Middle frontal gyrus (tissue), 1 donor: Measurements from ENCODE around the gene DNMT3L.
"Not testable (repeated sequence)": the region's sequence is repeated elsewhere in the genome, so short reads cannot be mapped to it uniquely, and the experiment has no call there.

Source experiments
- DNase-seq: peaks from one replicate; pipeline ENCODE4 v3.0.0-alpha.2; 2015; ENCODE audit warnings: low spot score; ENCODE audit errors: extremely low spot score

The DNMT3L gene

GRCh38 chr21:44249204-44250037 is 12.3 kb downstream of the DNMT3L start:
- DNase-seq: not testable (repeated sequence)

GRCh38 chr21:44247904-44248303 is 13.8 kb downstream of the DNMT3L start:
- DNase-seq: not testable (repeated sequence)

- not testable (repeated sequence) for DNase-seq
Observed at GRCh38 chr21:44243980-44244379, 17.7 kb downstream of the DNMT3L start.

GRCh38 chr21:44241281-44241680 is 20.4 kb downstream of the DNMT3L start:
- DNase-seq: not testable (repeated sequence)

GRCh38 chr21:44240842-44241241 is 20.9 kb downstream of the DNMT3L start, which contains the start of gene ICOSLG:
ICOSLG (minus strand) TSS chr21:44240943; CDS start chr21:44240817, 126 bp downstream.
- DNase-seq: not testable (repeated sequence)

- not testable (repeated sequence) for DNase-seq
Observed at GRCh38 chr21:44240353-44240752, 21.3 kb downstream of the DNMT3L start.

DNA sequence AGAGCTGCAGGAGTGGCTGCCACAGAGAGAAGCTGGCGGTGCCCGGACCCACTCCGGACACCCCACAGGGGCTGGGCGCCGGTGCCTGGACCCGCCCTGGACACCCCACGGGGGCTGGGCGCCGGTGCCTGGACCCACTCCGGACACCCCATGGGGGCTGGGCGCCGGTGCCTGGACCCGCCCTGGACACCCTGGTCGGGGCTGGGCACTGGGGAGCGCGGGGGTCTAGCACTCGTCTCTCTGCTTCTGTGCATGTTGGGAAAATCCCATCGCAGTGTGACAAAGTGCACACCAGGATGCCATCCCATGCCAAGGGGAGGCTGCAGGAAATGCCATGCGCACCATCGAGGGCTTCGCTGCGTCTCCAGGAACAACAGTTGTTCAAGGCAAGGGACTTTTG is 32.1 kb downstream of the DNMT3L start:
- not testable (repeated sequence) for DNase-seq

GRCh38 chr21:44228109-44228508 is 33.6 kb downstream of the DNMT3L start:
- not testable (repeated sequence) for DNase-seq

DNA sequence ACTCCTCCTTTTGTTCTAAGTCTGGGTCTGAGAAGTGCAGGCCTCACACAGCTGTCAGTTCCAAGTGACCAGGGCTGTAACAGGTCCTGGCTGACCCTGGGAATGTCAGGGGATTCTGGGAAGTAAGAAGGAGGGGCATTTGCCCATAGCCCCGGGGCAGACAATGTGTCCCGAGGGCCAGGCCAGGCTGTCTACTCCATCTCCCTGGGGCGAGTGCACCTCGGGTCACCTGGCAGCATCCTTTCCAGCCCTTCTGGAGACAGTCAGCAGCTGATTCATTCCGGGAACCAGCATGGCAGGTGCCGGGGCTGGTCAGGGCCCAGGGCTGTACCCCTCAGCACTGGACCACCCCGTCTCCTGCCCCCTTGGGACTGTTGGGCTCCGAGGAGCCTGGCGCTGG is 34.1 kb downstream of the DNMT3L start:
- not testable (repeated sequence) for DNase-seq

DNA sequence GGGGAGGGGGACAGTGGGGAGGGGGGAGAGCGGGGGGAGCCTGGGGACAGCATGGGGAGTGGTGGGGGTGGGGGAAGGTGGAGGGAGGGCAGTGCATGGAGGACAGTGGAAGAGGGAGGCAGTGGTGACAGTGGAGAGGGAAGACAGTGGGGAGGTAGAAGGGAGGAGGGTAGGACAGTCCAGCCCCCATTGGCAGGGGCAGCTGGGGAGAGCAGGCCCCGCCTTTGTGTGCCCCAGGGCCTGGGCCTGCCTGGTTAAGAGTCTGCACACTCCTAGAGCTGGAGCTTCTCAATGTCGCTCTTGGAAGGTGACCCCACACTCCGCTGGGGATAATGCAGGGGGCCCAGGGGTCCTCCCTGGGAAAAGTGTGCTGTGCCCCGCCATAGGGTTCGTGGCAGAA is 36.1 kb downstream of the DNMT3L start:
- DNase-seq: not testable (repeated sequence)

DNA sequence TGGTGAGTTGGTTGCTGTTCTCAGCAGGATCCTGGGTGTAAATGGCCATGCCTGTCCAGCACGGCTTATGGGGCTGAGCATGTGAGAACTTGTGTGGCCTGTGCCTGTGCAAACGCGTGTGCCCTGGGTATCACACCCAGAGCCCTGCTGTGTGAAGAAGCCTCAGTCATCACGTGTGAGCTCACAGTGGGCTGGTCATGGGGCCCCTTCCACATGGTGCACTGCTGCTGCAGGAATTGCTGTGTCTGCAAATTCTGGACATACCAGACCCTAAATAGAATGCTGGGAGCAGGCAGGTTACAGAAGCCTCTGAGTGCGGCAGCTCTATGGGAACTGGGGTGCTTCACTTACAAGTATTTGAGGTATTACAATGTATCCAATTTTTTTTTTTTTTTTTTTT is 38.4 kb downstream of the DNMT3L start:
- not testable (repeated sequence) for DNase-seq

GRCh38 chr21:44220674-44221073 is 41.0 kb downstream of the DNMT3L start:
- DNase-seq: not testable (repeated sequence)

DNA sequence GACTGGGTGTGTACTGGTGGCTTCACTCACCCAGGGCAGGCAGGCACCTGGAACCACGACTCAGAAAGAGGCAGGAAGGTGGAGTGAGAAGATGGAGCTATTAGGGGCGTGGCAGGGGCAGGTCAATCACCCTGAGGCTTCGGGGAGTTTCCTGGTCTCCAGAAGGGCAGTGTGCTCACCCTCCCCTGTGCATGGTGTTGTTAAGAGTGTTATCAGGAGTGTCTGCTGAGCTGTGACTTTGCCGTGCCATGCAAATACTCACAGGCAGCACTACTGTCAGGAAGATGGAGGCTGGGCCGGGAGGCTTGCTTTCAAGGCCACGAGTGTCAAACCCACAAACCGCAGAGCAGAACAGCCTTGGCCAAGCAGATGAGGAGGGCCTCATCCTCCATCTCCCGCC is 43.2 kb downstream of the DNMT3L start:
- not testable (repeated sequence) for DNase-seq

GRCh38 chr21:44211978-44212377 is 49.7 kb downstream of the DNMT3L start:
- not testable (repeated sequence) for DNase-seq

DNA sequence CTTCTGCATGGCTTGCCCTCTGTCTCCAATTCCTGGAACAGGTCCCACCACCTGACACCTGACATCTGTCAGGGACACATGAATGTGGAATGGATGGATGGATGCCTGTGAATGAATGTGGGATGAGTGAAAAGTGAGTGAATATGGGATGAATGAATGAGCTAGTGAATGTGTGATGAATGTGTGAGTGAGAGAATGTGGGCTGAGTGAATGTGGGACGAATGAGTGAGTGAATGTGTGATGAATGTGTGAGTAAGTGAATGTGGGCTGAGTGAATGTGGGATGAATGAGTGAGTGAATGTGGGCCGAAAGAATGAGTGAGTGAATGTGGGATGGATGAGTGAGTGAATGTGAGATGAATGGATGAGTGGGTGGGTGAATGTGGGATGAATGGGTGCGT is 50.1 kb downstream of the DNMT3L start:
- DNase-seq: not testable (repeated sequence)

DNA sequence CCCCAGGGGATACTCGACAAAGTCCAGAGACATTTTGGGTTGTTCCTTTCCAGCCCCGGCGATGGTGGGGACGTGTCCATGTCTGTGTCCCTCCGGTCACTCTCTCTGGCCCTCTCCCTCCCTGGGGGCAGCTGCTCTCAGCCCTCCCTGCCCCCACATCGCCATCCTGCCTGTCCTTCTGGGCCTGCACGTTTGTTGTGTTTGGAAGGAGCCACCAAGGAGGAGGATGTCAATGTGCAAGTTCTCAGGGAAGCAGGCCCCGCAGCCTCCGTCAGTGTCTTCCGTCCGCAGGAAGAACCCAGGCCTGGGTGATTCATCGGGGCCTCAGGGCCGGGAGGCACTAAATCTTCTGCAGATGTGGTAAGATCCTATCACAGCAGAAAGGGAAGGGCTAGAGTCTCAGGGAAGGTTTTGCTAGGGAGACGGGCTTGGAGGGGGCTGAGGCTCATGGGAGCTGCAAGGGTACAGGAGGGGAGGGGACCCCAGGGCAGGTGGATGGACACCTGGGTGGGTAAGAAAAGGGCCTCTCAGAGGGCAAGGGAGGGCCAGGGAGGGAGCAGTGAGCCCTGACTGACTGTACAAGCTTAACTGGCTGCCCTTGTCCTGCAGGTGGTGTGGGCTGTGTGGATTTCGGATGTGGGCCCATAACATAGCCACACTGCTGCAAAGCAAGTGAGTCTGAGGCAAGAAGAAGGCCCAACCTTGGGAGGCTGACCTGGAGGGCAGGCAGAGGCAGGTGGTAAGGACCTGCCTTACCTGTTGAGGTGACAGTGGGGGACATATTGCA is 53.6 kb downstream of the DNMT3L start:
- not testable (repeated sequence) for DNase-seq

- not testable (repeated sequence) for DNase-seq
Observed at GRCh38 chr21:44206698-44207676, 54.7 kb downstream of the DNMT3L start.

- DNase-seq: not testable (repeated sequence)
Observed at GRCh38 chr21:44206187-44206586, 55.5 kb downstream of the DNMT3L start.

- DNase-seq: not testable (repeated sequence)
Observed at GRCh38 chr21:44202590-44203299, 59.0 kb downstream of the DNMT3L start.

GRCh38 chr21:44199997-44200396 is 61.7 kb downstream of the DNMT3L start:
- DNase-seq: not testable (repeated sequence)
